ENCODE data around the gene P3H2. TPM values are rescaled to one million over a fixed set of nuclear protein-coding genes. Genes with fewer than 3 reads are reported as not detected.
"Not testable (repeated sequence)": the region's sequence is repeated elsewhere in the genome, so short reads cannot be mapped to it uniquely, and the experiment has no call there.

Gene P3H2
- total and polyA plus RNA-seq, 2 experiments from 2014 or later, result 8.2 to 24.2 TPM

GRCh38 chr3:190071921-190072320 is 48.8 kb downstream of the P3H2 start:
- H3K36me3 ChIP-seq (ENCODE audit: insufficient read depth); H3K4me3 ChIP-seq; H3K27ac ChIP-seq (ENCODE audit: low read depth); H3K4me1 Mint-ChIP-seq; H3K9me2 ChIP-seq (ENCODE audit: insufficient read depth); H3K27me3 ChIP-seq (ENCODE audit: insufficient read depth); H2AFZ ChIP-seq; H3K79me2 ChIP-seq (replicated peaks; ENCODE audit: insufficient read depth); DNase-seq (ENCODE audit: low spot score); H3K4me1 ChIP-seq (ENCODE audit: insufficient read depth); H3K9me3 Mint-ChIP-seq; ATAC-seq; H4K20me1 ChIP-seq (replicated peaks; ENCODE audit: insufficient read depth); H3K27ac Mint-ChIP-seq; H3F3A ChIP-seq (replicated peaks; ENCODE audit: low read depth); H3K4me2 ChIP-seq; H3K27me3 Mint-ChIP-seq (ENCODE audit: insufficient read depth, low read depth, poor library complexity); H3K4me3 Mint-ChIP-seq; H3K36me3 Mint-ChIP-seq (ENCODE audit: low read depth): not testable (repeated sequence)

GRCh38 chr3:190070622-190071347 is 49.9 kb downstream of the P3H2 start:
- Histone ChIP-seq H3K79me2 (replicated peaks; ENCODE audit: insufficient read depth) (no peaks in the 10 kb centered on the region), H3K27me3 (ENCODE audit: insufficient read depth) (no peaks in the 10 kb centered on the region), H3K4me2 (no peak overlapping the region), H2AFZ (no peak overlapping the region), H3K4me3 (no peak overlapping the region), H4K20me1 (replicated peaks; ENCODE audit: insufficient read depth) (no peaks in the 10 kb centered on the region), H3K4me1 (ENCODE audit: insufficient read depth) (no peaks in the 10 kb centered on the region), H3K27ac (ENCODE audit: low read depth) (no peak overlapping the region), H3K9me2 (ENCODE audit: insufficient read depth) (0 out of 2 replicates have a peak, but pooled peaks cover 4% of the 10 kb centered on the region), H3F3A (replicated peaks; ENCODE audit: low read depth) (no peaks in the 10 kb centered on the region), H3K36me3 (ENCODE audit: insufficient read depth) (no peaks in the 10 kb centered on the region)
- ATAC-seq (no peak), DNase-seq (ENCODE audit: low spot score) (no peak)
- Mint-ChIP-seq H3K36me3 (ENCODE audit: low read depth) (no peaks in the 10 kb centered on the region), H3K27me3 (ENCODE audit: insufficient read depth, low read depth, poor library complexity) (no peaks in the 10 kb centered on the region), H3K4me1 (peaks cover 4% of the 10 kb centered on the region; the same call in 2 of the 3 replicates), H3K27ac (no peak overlapping the region), H3K4me3 (no peak overlapping the region), H3K9me3 (no peaks in the 10 kb centered on the region)
- TF ChIP-seq REST (IDR thresholded peaks at IDR 0.05; ENCODE audit: unreplicated experiment) (no peak), POLR2AphosphoS5 (IDR thresholded peaks at IDR 0.05; ENCODE audit: low read depth) (no peak), EZH2phosphoT487 (IDR thresholded peaks at IDR 0.05; ENCODE audit: unreplicated experiment) (no peak), CTCF (conservative IDR thresholded peaks at IDR 0.05; ENCODE audit: low read depth in 2 of 2) (no peak), ETS1 (IDR thresholded peaks at IDR 0.05) (no peak), ZNF462 (CRISPR knock-in tag; IDR thresholded peaks at IDR 0.05) (no peak), CREB1 (CRISPR knock-in tag; IDR thresholded peaks at IDR 0.05; ENCODE audit: low read depth) (no peak), STAT1 (IDR thresholded peaks at IDR 0.05; ENCODE audit: unreplicated experiment) (no peak), JUNB (IDR thresholded peaks at IDR 0.05; ENCODE audit: unreplicated experiment) (no peak)

All from GM23338 (cell line).